IPS DF 4.7 (cell line): ENCODE data around the gene APMAP.

ENCODE experiments used
- DNase-seq: peaks from one replicate; pipeline ENCODE4 v3.0.0-alpha.2; 2013; ENCODE audit warnings: low spot score; ENCODE audit errors: extremely low read depth

APMAP gene

GRCh38 chr20:24968278-24968800, 24.2 kb downstream of the APMAP start:
- no peak for DNase-seq

DNA sequence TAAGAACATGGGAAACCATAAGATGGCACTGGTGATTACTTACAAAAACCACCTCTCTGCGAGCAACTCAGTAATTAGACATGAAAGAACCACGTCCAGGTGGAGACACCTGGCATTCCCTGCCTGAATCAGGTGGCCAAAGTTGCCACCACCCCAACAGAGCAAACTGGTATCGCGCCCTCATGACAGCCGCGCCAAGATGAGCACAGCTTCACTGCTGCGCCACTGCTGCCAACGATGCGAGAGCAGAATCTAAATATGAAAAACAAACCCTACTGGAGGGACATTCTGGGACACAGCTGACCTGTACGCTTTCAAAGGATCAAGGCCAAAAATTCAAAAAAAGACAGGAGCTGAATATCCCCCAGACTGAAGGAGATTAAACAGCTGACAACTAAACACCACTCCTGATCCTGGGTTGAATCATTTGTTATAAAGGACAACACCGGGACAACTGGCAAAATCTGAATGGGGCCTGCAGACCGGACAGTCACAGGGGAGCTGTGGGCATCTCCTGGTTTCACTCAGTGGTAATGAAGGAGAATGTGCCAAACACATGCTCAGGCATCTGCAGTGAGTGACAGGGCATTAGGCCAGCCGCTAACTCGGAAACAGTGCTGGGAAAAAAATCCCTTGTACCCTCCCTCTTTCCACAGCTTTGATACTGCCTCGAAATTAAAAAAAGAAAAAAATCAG, 26.1 kb downstream of the APMAP start:
- no peak for DNase-seq

DNA sequence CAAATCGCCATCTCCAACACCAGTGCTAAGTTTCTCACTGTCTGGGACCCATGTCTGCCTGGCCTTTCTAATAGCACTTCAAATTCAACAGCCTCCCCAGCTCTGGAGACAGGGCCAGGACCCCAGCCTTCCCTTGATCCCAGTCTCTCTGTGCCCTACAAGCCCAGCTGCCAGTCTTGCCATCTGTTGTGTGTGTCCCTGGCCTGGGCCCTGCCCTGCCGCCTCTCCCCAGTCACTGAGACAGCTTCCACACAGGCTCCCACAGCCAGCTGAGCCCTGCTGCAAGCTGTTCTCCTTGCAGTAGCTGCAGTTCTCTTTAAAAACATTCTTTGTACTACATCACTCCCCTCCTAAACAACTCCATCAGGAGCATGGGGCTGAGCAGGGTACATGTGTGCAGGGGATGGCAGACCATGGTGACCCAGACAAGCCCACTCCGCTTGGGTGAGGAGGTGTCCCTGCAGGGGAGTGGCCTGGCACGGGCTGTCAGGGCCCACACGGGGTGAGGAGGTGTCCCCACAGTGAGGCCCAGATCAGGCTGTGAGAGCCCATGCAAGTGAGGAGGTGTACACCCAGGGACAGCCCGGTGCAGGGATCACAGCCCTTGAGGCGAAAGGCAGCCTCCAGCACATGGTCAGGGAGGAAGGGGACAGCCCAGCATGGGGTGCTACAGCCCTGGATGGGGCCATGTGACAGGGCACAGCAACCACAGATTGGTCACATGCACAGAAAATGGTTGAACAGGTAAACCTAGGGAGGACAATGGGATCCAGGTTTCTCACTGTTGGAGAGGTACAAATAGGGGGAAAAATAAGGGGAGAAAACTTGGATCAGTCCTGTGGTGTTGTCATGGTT, 27.3 kb downstream of the APMAP start:
- no peak for DNase-seq

DNA sequence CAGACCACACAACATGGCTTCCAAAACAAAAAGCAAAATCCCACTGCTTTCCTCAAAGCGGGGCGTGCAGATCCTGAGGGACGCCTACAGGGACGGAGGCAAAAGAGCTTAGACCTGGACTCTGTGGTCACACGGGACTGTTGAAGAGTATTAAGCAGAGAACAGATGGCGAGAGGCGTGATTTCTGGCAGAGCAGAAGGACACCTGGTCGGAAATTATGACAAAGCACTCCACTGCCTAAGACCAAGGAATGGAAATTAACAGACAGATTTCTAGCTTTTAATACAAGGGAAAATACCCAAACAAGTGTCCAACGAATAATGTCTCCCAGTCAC, 28.1 kb downstream of the APMAP start:
- DNase-seq = no peak

- no peak for DNase-seq
Measured at GRCh38 chr20:24963672-24964505, 28.7 kb downstream of the APMAP start.

DNA sequence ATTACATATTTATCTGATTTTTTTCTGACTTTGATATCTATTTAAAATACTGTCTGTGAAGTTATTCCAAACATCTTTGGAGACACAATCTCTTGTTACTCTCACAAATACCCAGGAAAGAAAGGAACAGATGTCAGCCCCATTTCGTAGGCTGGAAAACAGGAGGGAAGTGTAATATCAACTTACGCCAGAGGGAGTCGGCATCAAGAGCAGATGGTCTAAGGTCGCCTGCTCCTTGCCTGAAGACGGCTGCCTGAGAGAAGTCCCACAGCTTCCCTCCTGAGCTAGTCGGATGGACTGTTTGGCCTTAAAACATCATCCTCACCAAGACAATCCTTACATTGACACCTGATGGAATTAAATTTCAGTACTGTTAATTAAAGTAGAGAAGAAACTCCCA, 30.0 kb downstream of the APMAP start:
- DNase-seq = no peak

- no peak for DNase-seq
Measured at GRCh38 chr20:24962182-24962492, 30.4 kb downstream of the APMAP start.

DNA sequence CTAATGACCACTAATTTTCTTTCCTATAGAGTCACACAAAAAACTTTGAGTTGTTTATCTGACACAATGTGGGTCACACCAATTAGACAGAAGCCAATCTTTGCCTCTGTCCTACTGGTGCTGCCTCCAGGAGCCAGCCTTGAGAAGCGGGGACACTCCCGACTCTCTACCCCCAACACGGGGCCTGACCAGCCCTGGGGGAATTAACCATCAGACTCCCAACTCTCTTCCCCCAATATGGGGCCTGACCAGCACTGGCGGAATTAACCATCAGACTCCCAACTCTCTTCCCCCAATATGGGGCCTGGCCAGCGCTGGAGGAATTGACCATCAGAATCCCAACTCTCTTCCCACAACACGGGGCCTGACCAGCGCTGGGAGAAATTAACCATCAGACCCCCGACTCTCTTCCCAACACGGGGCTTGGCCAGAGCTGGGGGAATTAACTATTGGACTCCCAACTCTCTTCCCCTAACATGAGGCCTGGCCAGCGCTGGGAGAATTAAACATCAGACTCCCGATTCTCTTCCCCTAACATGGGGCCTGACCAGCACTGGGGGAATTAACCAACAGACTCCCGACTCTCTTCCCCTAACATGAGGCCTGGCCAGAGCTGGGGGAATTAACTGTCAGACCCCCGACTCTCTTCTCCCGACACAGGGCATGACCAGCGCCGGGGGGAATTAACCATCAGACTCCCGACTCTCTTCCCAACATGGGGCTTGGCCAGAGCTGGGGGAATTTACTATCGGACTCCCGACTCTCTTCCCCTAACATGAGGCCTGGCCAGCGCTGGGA, 31.0 kb downstream of the APMAP start:
- no peak for DNase-seq

- no peak for DNase-seq
Measured at GRCh38 chr20:24960861-24961260, 31.7 kb downstream of the APMAP start.

GRCh38 chr20:24960302-24960801, 32.2 kb downstream of the APMAP start:
- no peak for DNase-seq

DNA sequence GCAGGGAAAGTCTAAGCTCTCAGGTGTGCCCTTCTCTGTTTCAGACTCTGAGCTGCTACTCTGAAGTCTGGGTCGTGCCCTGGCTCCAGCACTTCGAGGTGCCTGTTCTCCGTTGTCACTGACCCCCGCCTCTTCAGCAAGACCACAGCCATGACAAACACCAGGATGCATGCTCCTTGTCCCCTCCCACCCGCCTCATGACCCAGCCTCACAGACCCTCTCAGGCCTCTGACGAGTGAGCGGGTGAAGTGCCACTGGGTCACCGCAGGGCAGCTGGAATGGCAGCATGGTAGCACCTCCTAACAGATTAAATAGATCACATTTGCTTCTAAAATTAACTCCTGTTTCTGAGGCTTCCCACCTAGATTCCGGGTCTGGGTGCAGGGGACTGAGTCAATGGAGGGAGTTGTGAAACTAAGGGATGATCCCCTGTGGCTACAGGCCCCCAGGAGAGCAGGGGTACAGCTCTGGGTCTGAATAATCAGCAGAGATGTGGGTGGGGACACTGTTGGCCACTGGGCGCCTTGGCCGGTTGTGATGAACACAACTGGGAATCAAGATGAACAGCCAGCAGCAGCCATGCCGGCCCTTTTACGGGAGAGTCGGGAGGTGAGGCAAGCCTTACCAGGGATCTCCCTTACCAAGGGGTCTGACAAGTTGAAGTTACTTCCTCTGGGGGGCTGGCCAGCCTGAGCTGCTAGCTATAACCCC, 32.8 kb downstream of the APMAP start:
- DNase-seq = no peak

- DNase-seq = no peak
Measured at GRCh38 chr20:24958506-24959385, 33.8 kb downstream of the APMAP start.

DNA sequence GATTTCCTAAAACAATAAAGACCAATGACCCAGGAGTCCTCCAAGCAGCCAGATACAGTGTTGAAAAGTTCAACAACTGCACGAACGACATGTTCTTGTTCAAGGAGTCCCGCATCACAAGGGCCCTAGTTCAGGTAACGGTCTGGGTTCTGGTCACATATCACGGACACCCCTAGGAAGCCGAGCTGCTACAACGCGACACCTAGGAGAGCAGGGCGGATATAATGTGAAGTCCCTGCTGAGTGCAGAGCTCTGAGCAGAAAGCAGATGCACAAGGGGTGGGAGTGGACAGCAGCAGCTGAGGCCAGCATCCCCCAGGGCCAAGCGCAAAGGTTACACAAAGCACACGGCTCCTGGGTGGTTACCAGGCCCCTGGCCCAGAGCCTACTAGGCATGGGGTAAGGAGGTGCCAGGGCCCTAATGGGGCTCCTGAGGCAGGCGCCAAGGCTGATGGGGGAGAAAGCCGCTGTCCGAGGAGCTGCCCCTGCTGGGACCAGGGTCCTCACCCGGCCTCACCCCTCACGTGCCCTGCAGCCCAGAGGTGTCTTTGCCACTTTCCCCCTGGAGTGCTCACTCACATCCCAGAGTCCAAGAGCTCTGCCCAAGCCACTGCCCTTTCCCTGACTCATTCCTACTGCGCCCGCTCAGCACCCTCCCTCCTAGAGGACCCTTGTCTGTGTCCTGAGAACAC, 35.1 kb downstream of the APMAP start:
- no peak for DNase-seq

- DNase-seq = no peak
Measured at GRCh38 chr20:24956001-24956841, 36.3 kb downstream of the APMAP start.

- no peak for DNase-seq
Measured at GRCh38 chr20:24955045-24955444, 37.5 kb downstream of the APMAP start.

DNA sequence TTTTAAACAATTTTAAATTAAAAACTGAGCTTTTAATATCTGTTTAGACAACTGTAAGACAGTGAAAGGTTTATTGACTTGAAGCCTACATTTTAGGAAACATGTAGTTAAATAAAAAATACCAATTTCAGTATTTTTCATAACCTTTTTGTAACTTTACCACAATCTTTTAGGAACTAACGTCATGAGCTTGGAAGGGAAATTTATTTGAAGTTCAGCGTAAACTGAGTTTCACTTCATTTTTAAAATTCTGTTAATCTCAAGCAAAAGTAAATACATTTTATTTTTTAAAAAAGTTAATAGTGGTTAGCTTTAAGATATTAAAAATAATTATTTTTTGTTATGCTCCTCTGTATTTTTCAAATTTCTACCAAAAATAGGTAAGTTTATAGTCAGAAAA, 38.0 kb downstream of the APMAP start:
- no peak for DNase-seq

DNA sequence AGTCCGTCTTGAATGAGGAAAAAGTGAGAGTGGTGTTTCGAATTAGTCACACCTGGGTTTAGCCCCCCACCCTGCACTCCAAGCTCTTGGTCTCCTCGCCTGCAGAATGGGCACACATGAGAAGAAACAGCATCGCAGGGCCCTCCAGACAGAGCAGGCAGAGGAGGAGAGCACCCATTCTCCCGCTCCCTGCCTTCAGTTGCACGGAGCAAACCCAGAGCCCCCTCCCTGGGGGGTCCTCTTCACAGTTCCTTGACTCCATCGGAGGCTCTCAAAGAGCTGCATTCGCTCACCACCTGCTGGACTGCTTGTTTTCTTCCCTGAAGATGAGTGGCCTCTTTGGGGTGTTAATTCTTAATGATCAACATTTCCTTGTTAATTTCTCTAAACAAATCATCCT, 38.4 kb downstream of the APMAP start:
- no peak for DNase-seq

DNA sequence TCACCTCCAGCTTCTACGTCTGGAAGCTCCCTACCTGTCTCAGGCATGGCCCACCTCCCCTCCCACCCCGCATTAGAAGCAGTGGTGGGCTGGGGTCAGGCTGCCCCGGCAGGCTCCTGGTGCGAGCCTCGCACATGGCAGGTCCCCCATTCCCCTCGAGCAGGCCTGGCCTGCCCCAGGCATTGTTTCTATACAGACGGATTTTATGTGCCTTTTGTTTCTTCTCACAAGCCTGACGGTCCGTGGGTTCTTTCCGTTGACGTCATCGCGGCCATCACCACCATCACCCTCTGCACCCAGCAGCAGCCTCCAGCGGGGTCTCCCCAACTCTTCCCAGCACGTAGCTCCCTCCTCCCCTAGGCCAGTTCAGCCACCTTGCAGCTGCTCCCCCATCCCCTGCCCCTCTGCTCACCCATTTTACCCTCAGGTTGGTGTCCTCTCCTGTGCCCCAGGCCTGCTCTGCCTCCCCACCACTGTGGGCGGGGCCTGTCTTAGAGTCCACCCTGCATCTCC, 38.9 kb downstream of the APMAP start:
- DNase-seq = no peak
